Neural progenitor cell (in vitro differentiated cells): Measurements from ENCODE around the gene QKI. TPM values are rescaled to one million over a fixed set of nuclear protein-coding genes. Genes with fewer than 3 reads are reported as not detected.

Experiments used
- DNase-seq: peaks from one replicate; pipeline ENCODE4 v3.0.0-alpha.2; 2016; ENCODE audit warnings: low spot score
- H2AFZ ChIP-seq: fragments of 200-600 bp; sonication (generic); replicated peaks from 2 replicates; pipeline ENCODE4 v1.6.1; 2016; ENCODE audit warnings: antibody characterized with exemption
- H3F3A ChIP-seq: fragments of 200-600 bp; sonication (generic); 2 replicates; pipeline ENCODE4 v1.6.1; 2016; ENCODE audit warnings: antibody characterized with exemption, low read depth
- H3K27ac ChIP-seq: fragments of 200-600 bp; sonication (generic); 2 replicates; pipeline ENCODE4 v1.5.1; 2016; ENCODE audit warnings: mild to moderate bottlenecking
- H3K27me3 ChIP-seq: fragments of 200-600 bp; sonication (generic); 2 replicates; pipeline ENCODE4 v1.6.1; 2016; ENCODE audit warnings: mild to moderate bottlenecking, moderate library complexity
- H3K36me3 ChIP-seq: fragments of 200-600 bp; sonication (generic); 2 replicates; pipeline ENCODE4 v1.5.1; 2016
- H3K4me1 ChIP-seq: fragments of 200-600 bp; sonication (generic); 2 replicates; pipeline ENCODE4 v1.6.1; 2016; ENCODE audit warnings: mixed run types
- H3K4me2 ChIP-seq: fragments of 200-600 bp; sonication (generic); 2 replicates; pipeline ENCODE4 v1.6.1; 2016
- H3K4me3 ChIP-seq: fragments of 200-600 bp; sonication (generic); 2 replicates; pipeline ENCODE4 v1.5.1; 2016
- H3K79me2 ChIP-seq: fragments of 200-600 bp; sonication (generic); 2 replicates; pipeline ENCODE4 v1.6.1; 2016; ENCODE audit warnings: low read depth
- H3K9ac ChIP-seq: fragments of 200-600 bp; sonication (generic); 2 replicates; pipeline ENCODE4 v1.6.1; 2016
- H3K9me3 ChIP-seq: fragments of 200-600 bp; sonication (generic); 2 replicates; pipeline ENCODE4 v1.5.1; 2016; ENCODE audit warnings: low read depth
- H4K20me1 ChIP-seq: fragments of 200-600 bp; sonication (generic); 2 replicates; pipeline ENCODE4 v1.6.1; 2016; ENCODE audit warnings: low read depth
- H3K27ac Mint-ChIP-seq: 3 replicates; pipeline ENCODE4 v1.8.0; 2021; ENCODE audit warnings: mixed read lengths
- H3K27me3 Mint-ChIP-seq: 2 replicates; pipeline ENCODE4 v1.8.0; 2022; ENCODE audit warnings: low read depth, mild to moderate bottlenecking, inconsistent platforms, moderate library complexity, mixed read lengths; ENCODE audit not compliant: insufficient read depth
- H3K36me3 Mint-ChIP-seq: 3 replicates; pipeline ENCODE4 v1.8.0; 2021; ENCODE audit warnings: mixed read lengths
- H3K4me1 Mint-ChIP-seq: 3 replicates; pipeline ENCODE4 v1.8.0; 2021; ENCODE audit warnings: mixed read lengths
- H3K4me3 Mint-ChIP-seq: 3 replicates; pipeline ENCODE4 v1.8.0; 2021; ENCODE audit warnings: mild to moderate bottlenecking, moderate library complexity, mixed read lengths
- H3K9me3 Mint-ChIP-seq: 3 replicates; pipeline ENCODE4 v1.8.0; 2020; ENCODE audit warnings: mixed read lengths
- EZH2 ChIP-seq: fragments of 200-600 bp; sonication (generic); IDR thresholded peaks from 2 replicates; pipeline ENCODE4 v1.6.1; 2017; ENCODE audit warnings: antibody characterized with exemption, mild to moderate bottlenecking, moderate library complexity
- EZH2phosphoT487 ChIP-seq: fragments of 200-600 bp; sonication (generic); IDR thresholded peaks from 2 replicates; pipeline ENCODE4 v1.6.1; 2017; ENCODE audit warnings: antibody characterized with exemption
- total RNA-seq: library from RNA; depleted of rRNA; stranded (reverse); fragments of >200 nt; gene quantifications from 2 replicates; pipeline ENCODE4 v1.2.3, GENCODE V29; 2015; ENCODE audit warnings: low replicate concordance
- TF ChIP-seq, protein P1 (sequence below): fragments of 200-600 bp; sonication (generic); IDR thresholded peaks from 2 replicates; pipeline ENCODE4 v1.5.1; 2017; ENCODE audit warnings: antibody characterized with exemption, mild to moderate bottlenecking

Gene QKI
- total RNA-seq, 1 donor from 2014 or later: 212 TPM

DNA sequence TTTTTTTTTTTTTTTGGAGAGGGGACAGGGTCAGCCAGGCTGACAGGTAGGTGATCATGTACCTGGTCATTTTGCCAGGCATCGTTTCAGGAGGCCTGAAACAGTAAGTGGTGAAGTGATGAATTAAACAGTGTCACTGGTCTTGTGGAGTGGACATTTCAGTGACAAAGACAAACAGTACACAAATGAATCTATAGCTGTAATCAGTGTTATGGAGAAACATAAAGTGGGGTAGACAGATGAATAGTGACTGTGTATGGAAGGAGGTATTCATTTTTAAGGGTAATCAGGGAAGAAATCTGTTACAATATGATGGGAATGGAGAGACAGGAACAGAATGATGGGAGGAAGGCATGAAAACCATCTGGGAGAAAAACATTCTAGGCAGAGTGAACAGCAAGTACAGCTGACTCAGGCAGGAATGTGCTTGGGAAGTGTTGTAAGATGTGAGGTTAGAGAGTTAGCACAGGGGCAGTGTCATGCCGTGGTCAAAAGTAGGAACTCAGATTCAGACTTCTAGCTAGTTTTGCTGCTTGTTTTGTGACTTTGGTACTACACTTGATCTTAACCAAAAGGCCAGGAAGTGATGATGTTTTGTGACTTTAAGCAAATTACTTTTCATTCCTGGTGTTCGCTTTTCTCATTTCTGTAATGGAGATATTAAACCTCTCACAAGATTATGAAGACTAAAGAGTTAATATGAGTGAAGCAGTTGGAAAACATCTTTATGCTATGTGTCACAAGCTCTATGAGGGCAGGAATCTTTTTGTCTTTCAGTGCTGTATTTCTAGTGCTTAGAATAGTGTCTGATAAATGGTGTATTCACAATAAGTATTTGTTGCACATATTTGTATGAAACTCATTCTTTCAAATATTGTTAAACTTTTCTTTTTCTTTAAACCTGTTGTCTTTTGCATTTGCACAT is 43.4 kb downstream of the QKI start:
- no peak overlapping the region for H3K4me3 ChIP-seq
- TF ChIP-seq, protein P1, sequence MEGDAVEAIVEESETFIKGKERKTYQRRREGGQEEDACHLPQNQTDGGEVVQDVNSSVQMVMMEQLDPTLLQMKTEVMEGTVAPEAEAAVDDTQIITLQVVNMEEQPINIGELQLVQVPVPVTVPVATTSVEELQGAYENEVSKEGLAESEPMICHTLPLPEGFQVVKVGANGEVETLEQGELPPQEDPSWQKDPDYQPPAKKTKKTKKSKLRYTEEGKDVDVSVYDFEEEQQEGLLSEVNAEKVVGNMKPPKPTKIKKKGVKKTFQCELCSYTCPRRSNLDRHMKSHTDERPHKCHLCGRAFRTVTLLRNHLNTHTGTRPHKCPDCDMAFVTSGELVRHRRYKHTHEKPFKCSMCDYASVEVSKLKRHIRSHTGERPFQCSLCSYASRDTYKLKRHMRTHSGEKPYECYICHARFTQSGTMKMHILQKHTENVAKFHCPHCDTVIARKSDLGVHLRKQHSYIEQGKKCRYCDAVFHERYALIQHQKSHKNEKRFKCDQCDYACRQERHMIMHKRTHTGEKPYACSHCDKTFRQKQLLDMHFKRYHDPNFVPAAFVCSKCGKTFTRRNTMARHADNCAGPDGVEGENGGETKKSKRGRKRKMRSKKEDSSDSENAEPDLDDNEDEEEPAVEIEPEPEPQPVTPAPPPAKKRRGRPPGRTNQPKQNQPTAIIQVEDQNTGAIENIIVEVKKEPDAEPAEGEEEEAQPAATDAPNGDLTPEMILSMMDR: no peak
- no peak for TF ChIP-seq EZH2
- no peak for TF ChIP-seq EZH2phosphoT487
- no peaks in the 10 kb centered on the region for H3K4me1 Mint-ChIP-seq
- H3K9ac ChIP-seq: no peak overlapping the region
- no peak overlapping the region for H3K4me3 Mint-ChIP-seq
- DNase-seq: no peak
- no peaks in the 10 kb centered on the region for H3K27me3 ChIP-seq
- H3K36me3 Mint-ChIP-seq: peaks cover 82% of the 10 kb centered on the region
- peaks cover 17% of the 10 kb centered on the region for H3K4me1 ChIP-seq
- H3K4me2 ChIP-seq: no peak overlapping the region
- no peaks in the 10 kb centered on the region for H3F3A ChIP-seq
- no peak overlapping the region for H3K27ac ChIP-seq
- no peak overlapping the region for H3K27ac Mint-ChIP-seq
- H4K20me1 ChIP-seq: peaks cover 94% of the 10 kb centered on the region
- peaks cover 100% of the 10 kb centered on the region for H3K79me2 ChIP-seq
- peaks cover 4% of the 10 kb centered on the region for H3K36me3 ChIP-seq
- H3K9me3 Mint-ChIP-seq: peaks cover 75% of the 10 kb centered on the region
- H3K9me3 ChIP-seq: no peaks in the 10 kb centered on the region
- peaks cover 2% of the 10 kb centered on the region for H3K27me3 Mint-ChIP-seq
- no peak overlapping the region for H2AFZ ChIP-seq

DNA sequence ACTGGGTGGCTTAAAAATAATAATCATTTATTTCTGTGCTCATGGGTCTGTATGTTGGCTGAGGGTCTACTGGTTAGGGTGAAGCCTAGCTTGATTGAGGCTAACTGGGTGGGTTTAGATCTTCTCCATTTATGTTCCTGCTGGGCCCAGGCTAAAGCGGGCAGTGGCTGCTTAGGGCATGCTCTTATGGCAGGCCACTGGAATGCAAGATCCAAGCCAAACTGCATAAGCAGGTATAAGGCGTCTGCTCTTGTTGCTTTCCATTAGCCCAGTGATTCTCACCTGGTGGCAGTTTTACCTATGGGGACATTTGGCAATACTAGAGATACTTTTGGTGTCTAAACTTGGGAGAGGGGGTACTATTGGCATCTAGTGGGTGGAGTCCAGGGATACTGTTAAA is 44.5 kb downstream of the QKI start:
- H2AFZ ChIP-seq: no peak overlapping the region
- no peaks in the 10 kb centered on the region for H3K27me3 ChIP-seq
- H3K36me3 ChIP-seq: peaks cover 4% of the 10 kb centered on the region
- H3K4me3 ChIP-seq: no peak overlapping the region
- H3K4me2 ChIP-seq: peak overlapping the region; percentile 54
- Mint-ChIP-seq H3K4me1 (no peaks in the 10 kb centered on the region), H3K9me3 (peaks cover 83% of the 10 kb centered on the region), H3K27me3 (peaks cover 2% of the 10 kb centered on the region), H3K27ac (no peak overlapping the region), H3K4me3 (no peak overlapping the region), H3K36me3 (peaks cover 93% of the 10 kb centered on the region)
- no peak overlapping the region for H3K27ac ChIP-seq
- TF ChIP-seq EZH2phosphoT487: no peak
- no peak for TF ChIP-seq EZH2
- TF ChIP-seq, protein P1: no peak
- H3K4me1 ChIP-seq: peaks cover 17% of the 10 kb centered on the region
- no peaks in the 10 kb centered on the region for H3F3A ChIP-seq
- no peak overlapping the region for H3K9ac ChIP-seq
- H3K79me2 ChIP-seq: peaks cover 100% of the 10 kb centered on the region
- no peak for DNase-seq
- H3K9me3 ChIP-seq: no peaks in the 10 kb centered on the region
- peaks cover 95% of the 10 kb centered on the region for H4K20me1 ChIP-seq

DNA sequence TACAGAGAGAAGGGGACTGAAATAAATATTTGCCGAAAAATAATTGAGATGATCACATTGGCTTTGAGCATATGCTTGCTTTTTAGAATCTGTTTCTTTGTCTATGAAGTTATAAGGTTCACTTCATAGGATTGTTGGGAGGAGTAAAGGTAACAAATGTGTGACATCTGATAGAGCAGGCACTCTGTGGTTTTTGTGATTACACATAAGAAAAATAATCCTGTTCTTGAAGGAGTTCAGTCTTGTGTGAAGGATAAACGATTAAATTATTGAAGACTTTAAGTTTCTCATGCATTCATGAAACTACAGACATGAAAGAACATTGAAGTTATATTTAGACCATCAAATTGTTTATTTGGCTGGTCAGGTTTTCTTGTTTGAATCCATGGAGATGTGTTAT is 45.0 kb downstream of the QKI start:
- peaks cover 95% of the 10 kb centered on the region for H3K36me3 Mint-ChIP-seq
- peaks cover 17% of the 10 kb centered on the region for H3K4me1 ChIP-seq
- H3K4me2 ChIP-seq: peak overlapping the region; percentile 54
- no peak for TF ChIP-seq EZH2phosphoT487
- peaks cover 4% of the 10 kb centered on the region for H3K36me3 ChIP-seq
- no peak overlapping the region for H3K27ac ChIP-seq
- no peaks in the 10 kb centered on the region for H3K27me3 ChIP-seq
- DNase-seq: no peak
- peaks cover 100% of the 10 kb centered on the region for H3K79me2 ChIP-seq
- no peaks in the 10 kb centered on the region for H3F3A ChIP-seq
- no peak overlapping the region for H3K27ac Mint-ChIP-seq
- no peak overlapping the region for H2AFZ ChIP-seq
- H3K4me1 Mint-ChIP-seq: no peaks in the 10 kb centered on the region
- H3K27me3 Mint-ChIP-seq: peaks cover 2% of the 10 kb centered on the region
- H4K20me1 ChIP-seq: peaks cover 95% of the 10 kb centered on the region
- H3K4me3 ChIP-seq: no peak overlapping the region
- no peak overlapping the region for H3K4me3 Mint-ChIP-seq
- H3K9me3 ChIP-seq: no peaks in the 10 kb centered on the region
- no peak overlapping the region for H3K9ac ChIP-seq
- peaks cover 86% of the 10 kb centered on the region for H3K9me3 Mint-ChIP-seq

GRCh38 chr6:163460307-163460782 is 45.8 kb downstream of the QKI start:
- Histone ChIP-seq H3K36me3 (peaks cover 4% of the 10 kb centered on the region), H3K4me2 (peak overlapping the region; percentile 54), H3K4me3 (no peak overlapping the region), H3F3A (no peaks in the 10 kb centered on the region), H4K20me1 (peaks cover 89% of the 10 kb centered on the region), H3K9me3 (no peaks in the 10 kb centered on the region), H3K27me3 (no peaks in the 10 kb centered on the region), H3K27ac (no peak overlapping the region), H2AFZ (no peak overlapping the region), H3K9ac (no peak overlapping the region), H3K79me2 (peaks cover 100% of the 10 kb centered on the region), H3K4me1 (peaks cover 17% of the 10 kb centered on the region)
- Mint-ChIP-seq H3K9me3 (peaks cover 85% of the 10 kb centered on the region), H3K36me3 (peaks cover 94% of the 10 kb centered on the region), H3K27ac (no peak overlapping the region), H3K4me3 (no peak overlapping the region), H3K4me1 (no peaks in the 10 kb centered on the region), H3K27me3 (peaks cover 2% of the 10 kb centered on the region)
- peak; percentile 42 for DNase-seq
- TF ChIP-seq EZH2phosphoT487 (no peak), EZH2 (no peak)
- TF ChIP-seq, protein P1: no peak
